HG03520 (cell line): Measurements from ENCODE around the gene SERPINI2.
"Not testable (repeated sequence)": the region's sequence is repeated elsewhere in the genome, so short reads cannot be mapped to it uniquely, and the experiment has no call there.

Source experiments
- ATAC-seq: cut with Tn5 transposase; IDR thresholded peaks from one replicate; pipeline ENCODE4 v1.9.1; 2021; ENCODE audit warnings: mild to moderate bottlenecking, moderate library complexity; ENCODE audit not compliant: unreplicated experiment

Gene SERPINI2

GRCh38 chr3:167450675-167451074 lies 23.2 kb downstream of the SERPINI2 start:
- no peak for ATAC-seq

GRCh38 chr3:167450195-167450594 lies 23.6 kb downstream of the SERPINI2 start:
- no peak for ATAC-seq

DNA sequence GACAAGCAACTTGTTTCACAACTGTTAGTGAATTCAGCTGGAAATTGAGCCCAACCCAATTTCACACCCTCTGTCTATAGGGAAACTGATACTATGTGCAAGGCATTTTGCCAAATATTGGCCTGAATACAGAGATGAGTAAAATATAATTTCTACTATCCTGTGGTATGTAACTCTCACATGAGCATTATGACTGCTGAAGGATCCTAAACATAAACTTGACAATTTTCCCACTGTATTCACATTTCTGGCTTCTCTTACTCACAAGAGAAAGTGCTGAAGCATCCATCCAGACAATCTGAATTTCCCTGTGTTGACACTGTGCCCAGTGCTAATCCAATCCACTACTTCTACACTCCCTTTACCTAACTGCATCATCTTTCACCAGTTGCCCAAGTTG lies 28.4 kb downstream of the SERPINI2 start:
- ATAC-seq, result no peak

GRCh38 chr3:167441256-167441655 lies 32.6 kb downstream of the SERPINI2 start:
- no peak for ATAC-seq

DNA sequence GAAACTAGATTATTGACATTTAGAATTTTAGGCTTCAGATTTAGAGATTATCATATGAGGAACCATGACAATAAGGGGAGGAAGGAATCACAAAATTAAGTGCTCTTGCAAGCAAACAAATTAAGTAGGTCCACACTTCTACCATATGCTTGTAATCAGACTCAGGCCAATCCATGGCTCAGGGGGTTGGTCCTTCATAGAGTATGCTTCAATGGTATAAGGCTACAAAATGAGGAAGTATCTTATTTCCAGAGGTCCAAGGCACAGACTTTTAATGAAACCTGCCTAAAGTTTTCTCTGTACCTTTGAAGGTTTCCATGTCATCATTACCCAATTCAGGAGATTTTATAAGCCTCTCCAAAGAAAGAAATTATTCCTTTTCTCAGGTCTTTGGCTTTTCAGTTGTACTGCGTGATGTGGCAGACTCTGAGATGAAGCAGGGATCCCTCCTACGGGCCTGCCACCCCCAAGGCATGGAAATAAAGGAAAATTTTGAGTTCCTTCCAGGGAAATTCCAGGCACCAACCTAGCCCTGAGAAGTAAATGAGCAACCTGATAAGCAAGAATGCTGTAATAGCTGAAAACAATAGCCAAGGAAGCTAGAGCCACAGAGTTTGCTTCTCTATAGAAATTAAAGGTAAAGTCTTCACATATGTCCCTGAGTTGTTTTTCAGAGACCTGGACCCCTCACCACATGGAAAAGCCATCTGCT lies 36.3 kb downstream of the SERPINI2 start:
- ATAC-seq, result no peak

DNA sequence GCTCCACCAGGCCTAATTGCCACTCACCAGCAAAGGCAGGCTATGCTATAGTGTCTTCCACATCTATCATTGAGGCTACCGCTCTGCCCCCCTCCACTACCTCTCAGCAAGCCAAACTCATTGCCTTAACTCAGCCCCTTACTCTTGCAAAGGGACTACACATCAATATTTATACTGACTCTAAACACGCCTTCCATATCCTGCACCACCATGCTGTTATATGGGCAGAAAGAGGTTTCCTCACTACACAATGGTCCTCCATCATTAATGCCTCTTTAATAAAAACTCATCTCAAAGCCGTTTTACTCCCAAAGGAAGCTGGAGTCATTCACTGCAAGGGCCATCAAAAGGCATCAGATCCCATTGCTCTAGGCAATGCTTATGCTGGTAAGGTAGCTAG lies 46.9 kb downstream of the SERPINI2 start:
- ATAC-seq, result not testable (repeated sequence)

DNA sequence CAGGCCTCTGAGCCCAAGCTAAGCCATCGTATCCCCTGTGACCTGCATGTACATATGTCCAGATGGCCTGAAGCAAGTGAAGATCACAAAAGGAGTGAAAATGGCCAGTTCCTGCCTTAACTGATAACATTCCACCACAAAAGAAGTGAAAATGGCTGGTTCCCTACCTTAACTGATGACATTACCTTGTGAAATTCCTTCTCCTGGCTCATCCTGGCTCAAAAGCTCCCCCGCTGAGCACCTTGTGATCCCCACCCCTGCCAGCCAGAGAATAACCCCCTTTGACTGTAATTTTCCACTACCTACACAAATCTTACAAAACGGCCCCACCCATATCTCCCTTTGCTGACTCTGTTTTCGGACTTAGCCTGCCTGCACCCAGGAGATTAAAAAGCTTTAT lies 51.4 kb downstream of the SERPINI2 start:
- not testable (repeated sequence) for ATAC-seq

- no peak for ATAC-seq
These were observed 64.2 kb downstream of the SERPINI2 start for GRCh38 chr3:167409611-167410010.

DNA sequence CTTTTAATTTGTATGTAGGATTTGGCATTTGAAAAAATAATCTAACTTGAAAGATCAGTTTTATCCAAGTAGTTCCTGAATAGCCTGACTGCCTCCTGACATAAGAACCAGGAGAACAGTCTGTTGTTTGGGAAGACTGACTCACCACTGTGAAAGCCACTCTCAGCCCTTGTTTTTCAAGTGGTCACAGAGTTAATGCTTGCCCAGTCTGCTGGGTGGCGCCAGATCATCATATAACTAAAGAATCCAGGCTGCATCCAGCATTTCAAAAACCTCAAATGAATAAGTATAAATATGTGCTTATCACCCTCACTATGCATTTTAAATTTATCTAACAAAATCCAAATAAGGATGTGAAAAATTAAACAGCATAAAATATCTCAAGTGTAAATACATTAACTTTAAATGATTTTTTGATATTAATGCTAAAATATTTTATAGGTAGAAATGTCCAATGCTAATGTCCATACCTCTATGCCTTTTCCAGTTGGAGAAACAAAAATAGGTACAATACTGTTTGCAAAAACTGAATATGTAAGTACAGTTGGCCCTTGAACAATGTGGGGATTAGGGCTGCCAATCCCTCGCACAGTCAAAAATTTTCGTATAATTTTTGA lies 66.9 kb downstream of the SERPINI2 start:
- no peak for ATAC-seq

GRCh38 chr3:167397826-167398225 lies 76.0 kb downstream of the SERPINI2 start:
- no peak for ATAC-seq

DNA sequence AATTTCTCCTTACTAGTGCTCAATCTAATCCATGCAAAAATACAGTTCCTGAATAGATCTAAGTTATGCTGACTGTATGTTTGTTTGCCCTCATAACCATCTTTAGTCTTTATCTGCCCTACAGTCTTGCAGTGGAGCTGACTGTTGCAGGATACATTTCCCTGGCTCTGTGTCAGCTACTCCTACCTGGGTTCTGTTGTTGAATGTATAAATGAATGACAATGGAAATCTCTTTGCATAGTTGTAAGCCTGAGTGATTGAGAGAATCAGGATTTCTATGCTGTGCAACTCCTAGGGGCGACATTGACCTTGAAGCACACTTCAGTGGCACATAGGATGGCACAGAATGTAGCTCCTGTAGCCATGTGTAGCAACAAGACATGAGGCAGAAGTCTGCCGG lies 77.8 kb downstream of the SERPINI2 start:
- no peak for ATAC-seq

DNA sequence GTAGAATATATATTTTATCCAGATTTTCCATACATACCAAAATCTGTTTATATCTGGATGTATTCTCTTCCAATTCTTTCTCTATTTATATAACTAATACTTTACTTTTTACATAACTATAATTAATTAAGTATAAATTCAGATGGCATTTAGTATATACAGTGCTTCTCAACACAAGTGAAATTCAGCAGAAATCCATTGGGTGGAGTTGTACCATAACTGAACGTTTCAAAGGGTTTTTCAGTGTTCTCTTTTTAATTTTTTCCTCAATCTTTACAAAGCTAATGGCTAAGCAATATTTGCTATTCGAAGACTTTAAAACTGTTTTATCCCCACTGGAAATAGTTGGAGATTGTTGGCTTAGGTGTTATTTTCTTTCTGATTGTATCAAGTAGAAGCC lies 79.8 kb downstream of the SERPINI2 start:
- ATAC-seq, result no peak
